ENCODE data around the gene EZH1.

- TF ChIP-seq POLR2AphosphoS5 (IDR thresholded peaks at IDR 0.05; ENCODE audit: low read depth, low read length) (no peak), POLR2A (IDR thresholded peaks at IDR 0.05; ENCODE audit: low read depth, low read length) (no peak)
Measured at GRCh38 chr17:42692489-42692888, 52.4 kb downstream of the EZH1 start.

All from GM12892 (cell line).